Activated naive CD4-positive, alpha-beta T cell treated with anti-CD3 and anti-CD28 coated beads, Interleukin-2, amount 50 U/mL, for 16 hours (primary cell): ENCODE results near the gene AAGAB.
"Not testable (repeated sequence)": the region's sequence is repeated elsewhere in the genome, so short reads cannot be mapped to it uniquely, and the experiment has no call there.

ENCODE experiments used
- DNase-seq: peaks from one replicate; pipeline ENCODE4 v3.0.0-alpha.2; 2020

AAGAB gene

DNA sequence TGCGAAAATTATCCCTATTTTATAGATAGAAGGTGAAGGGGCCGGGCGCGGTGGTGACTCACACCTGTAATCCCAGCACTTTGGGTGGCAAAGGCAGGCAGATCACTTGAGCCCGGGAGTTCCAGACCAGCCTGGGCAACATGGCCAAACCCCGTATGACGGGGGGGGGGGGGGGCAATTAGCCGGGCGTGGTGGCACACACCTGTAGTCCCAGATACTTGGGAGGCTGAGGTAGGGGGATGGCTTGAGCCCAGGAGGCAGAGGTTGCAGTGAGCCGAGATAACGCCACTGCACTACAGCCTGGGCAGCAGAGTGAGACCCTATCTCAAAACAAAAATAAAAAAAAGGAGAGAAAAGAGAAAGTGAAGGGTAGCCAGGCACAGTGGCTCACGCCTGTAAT is 1.4 kb downstream of the AAGAB start:
- no peak for DNase-seq

DNA sequence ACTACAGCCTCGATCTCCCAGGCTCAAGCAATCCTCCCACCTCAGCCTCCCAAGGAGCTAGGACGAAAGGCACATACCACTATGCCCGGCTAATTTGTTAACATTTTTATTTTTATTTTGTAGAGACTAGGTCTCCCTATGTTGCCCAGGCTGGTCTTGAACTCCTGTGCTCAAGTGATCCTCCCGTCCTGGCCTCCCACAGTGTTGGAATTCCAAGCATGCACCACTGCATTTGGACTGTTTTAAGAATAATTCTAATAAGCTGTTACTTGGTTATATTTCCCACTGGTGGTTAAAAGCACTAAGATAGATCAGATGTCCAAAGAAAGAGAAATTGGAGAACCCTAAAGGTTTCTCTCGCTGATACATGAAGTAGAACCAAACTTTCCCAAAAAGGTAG is 3.1 kb downstream of the AAGAB start:
- no peak for DNase-seq

DNA sequence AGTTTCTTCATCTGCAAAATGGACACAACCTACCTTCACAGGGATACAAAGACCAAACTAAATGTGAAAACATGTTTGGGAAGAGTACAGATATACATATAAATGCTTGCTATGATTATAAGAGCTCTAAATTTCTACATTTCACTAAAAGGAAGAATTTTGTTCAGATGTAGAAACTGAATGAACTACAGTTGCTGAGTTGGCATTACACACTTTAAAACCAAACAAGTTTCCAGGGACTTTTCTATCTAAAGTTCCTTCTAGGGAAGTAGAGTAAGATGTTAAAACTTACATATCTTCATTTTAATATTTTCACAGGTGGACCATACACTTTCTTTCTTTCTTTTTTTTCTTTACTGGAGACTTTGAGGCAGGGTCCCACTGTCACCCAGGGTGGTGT is 4.6 kb downstream of the AAGAB start:
- no peak for DNase-seq

DNA sequence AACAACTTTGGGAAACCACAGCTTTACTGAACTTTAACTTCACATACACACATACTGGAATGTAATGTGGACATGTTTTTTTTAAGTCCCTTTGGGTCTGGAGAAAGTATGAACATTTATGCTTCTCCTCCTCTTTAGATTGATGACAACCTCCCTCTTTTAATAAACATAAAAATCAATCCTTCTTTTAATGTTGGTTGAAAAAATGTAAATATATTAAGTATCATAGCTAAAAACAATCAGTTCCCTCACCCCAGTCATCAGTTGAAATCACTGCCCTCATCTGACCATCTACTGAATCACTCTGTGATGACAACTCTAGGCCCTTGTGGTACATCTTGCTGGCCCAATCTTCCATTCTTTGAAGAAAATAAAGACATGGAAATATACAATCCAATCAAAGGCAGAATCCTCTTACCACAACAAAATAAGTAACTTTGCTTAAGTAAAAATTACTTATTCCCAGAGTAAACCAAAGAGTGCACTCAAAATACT is 6.4 kb downstream of the AAGAB start:
- no peak for DNase-seq

DNA sequence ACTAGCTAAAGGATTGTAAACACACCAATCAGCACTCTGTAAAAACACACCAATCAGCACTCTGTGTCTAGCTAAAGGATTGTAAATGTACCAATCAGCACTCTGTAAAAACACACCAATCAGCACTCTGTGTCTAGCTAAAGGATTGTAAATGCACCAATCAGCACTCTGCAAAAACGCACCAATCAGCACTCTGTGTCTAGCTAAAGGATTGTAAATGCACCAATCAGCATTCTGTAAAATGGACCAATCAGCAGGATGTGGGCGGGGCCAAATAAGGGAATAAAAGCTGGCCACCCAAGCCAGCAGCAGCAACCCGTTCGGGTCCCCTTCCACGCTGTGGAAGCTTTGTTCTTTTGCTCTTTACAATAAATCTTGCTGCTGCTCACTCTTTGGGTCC is 7.9 kb downstream of the AAGAB start:
- not testable (repeated sequence) for DNase-seq

DNA sequence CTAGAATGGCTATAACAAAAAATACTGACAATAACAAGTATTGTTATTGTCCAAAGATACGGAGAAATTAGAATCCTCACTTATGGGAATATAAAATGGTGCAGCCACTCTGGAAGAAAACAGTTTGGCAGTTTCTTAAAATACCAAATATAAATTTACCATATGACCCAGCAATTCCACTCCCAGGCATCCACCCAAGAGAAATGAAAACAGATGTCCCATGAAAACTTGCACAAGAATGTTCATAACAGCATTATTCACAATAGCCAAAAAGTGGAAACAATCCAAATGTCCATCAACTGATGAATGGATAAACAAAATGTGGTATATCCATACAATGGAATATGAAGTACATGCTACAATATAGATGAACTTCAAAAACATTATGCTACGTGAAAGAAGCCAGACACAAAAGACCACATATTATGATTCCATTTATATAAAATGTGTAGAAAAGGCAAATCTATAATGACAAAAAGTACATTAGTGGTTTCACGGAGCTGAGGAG is 9.4 kb downstream of the AAGAB start:
- DNase-seq = no peak

DNA sequence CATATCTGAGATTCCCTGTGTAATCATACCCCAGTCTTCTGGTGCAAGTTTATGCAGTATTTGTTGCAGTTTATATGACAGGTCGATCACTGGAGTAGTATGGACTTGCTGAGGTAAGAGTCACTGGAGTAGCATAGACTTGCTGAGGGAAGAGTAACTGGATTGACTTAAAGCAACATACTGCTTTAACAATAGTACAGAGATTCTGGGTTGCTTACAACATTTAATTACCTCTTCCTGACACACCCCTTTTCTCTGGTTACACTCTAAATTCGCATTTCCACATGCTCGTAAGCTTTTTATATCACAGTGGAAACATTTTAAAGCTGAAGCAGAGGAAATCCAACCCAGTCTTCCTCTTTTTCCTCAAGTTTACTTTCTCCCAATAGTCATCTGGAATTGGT is 11.8 kb downstream of the AAGAB start:
- DNase-seq = no peak

DNA sequence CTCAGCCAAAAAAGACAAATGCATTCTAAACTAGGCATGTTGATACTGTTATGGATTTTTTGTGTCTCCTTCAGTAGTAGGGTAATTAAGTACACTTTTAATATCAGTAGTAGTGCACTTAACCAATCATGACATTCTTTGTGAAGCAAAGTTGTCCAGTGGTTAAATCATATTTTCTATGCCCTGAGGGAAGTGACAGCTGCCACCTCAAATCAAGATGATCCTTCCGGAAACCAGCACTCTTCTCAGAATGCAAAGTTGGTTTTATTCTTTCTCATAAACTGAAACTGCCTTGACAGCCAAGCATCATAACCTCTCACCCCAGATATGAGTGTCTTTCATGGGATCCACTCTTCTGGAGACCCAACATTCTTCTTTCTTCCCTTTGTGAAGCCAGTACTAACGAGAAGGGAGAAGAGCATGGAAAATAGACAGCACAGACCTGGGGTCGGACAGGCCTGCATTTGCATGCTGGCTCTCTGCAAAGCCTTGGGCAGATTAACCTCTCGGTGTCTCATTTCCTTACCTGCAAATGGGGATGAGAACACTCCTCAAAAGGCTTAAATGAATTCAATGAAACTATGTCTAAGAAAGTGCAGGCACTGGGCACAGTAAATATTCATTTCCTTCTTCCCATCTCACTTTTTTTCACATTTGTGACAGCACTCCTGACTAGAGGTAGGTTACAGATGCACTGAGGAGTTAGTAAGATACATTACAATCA is 13.2 kb downstream of the AAGAB start:
- no peak for DNase-seq

DNA sequence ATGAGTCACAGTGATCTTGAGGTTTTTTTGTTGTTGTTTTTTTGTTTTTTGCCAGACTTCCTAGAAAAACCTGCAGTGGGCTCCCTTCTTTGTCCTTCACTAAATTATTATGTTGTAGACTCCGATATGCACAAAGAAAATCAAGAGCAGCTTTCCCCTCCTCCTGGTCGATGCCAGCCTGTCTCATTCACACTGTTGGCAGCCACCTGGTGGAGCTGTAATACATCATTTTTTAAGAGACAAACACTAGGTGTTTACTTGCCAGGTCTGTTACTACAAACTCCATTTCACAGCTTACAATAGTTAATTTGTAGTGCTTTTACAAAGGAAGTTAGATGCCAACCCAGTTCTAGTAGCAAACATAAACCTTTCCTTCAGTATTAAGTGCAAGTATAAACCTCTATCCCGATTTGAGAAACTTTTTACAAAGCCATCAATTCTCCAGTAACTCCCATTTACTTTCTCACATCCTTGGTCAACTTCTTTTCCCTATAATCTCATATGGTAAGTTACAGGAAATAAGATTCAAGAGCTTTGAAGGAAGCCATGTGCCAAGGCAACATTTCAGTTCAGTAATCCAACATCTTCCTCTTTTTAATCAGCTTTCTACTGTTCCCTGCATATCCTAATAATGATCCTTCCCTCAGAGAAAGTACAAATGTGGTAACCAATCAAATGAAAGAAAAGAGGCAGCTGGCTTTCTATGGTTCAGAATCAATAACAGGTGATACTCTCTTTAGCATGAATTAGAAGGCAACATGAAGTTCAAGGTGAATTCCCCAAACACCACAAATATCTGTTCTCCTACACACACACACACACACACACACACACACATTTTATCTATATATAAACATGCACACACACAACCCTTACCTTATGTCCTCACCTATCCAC is 14.0 kb downstream of the AAGAB start:
- DNase-seq = no peak

DNA sequence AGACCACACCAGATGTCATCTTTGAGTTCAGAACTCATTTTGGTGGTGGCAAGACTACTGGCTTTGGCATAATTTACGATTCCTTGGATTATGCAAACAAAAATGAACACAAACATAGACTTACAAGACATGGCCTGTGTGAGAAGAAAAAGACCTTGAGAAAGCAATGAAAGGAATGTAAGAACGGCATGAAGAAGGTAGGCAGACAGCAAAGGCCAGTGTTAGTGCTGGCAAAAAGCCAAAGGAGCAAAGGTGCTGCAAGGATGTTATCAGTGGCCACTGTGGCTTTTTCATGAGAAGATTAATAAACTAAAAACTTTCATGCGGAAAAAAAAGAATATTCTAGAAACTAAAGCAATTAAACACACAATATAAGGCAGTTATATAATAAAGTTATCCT is 21.9 kb downstream of the AAGAB start:
- no peak for DNase-seq

DNA sequence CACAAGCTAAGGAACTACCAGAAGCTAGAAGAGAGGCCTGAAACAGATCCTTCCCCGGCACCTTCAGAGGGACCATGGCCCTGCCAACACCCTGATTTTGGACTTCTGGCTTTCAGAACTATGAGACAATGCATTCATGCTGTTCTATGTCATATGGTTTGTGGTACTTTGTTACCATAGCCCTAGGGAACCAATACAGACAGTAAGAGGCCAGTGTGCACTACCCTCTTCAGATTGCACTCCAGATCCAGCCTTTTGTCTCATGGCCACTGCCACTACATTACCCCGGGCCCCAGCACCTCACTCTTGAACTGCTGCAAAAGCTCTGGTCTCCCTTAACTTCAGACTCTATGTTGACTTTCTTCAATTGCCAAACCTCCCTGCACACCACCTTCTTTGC is 24.0 kb downstream of the AAGAB start:
- no peak for DNase-seq

DNA sequence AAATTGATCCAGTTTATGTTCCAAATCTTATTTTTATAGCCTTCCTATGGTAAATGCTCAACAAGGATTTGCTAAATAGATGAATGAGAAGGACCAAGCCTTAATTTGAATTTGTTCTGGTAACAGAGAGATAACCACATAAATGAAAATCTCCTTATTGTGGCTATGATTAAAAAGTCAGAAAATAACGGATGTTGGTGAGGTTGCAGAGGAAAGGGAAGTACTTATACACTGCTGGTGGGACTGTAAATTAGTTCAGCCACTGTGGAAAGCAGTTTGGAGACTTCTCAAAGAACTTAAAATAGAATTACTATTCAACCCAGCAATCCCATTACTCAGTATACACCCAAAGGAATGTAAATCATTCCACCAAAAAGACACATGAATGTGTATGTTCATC is 26.2 kb downstream of the AAGAB start:
- no peak for DNase-seq

DNA sequence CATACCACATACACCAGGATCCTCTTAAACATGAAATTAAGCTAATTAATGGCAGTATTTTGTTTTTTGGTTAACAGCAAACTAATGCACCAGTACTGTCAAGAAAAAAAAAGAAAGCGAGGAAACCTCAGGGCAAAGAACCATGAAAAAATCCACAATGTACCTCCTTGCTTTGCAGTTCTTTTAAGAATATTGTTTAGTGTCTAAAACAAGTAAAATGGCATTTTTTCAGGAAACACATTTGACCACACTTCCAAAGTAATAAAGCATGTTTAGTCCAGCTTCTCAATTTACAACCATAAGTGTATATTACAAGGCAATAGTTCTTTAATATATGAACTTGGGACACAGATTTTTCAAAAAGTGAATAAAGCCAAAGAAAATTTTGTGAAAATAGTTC is 26.6 kb downstream of the AAGAB start:
- no peak for DNase-seq

DNA sequence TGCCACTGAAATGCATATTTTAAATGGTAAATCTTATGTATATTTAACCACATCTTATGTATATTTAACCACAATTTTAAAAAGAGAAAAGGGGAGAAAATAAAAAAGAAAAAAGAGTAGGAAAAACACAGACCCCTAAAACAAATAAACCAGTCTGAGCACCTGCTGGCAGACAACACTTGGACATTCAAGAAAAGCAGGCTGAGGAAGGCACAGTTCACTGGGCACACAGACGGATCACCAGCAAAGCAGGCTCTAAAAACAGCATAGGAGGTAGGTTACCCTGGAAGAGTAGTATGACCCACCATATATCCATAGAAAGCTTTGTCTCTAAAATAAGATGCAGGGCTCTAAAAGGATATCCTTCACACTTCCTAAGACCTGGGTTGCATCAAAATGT is 27.0 kb downstream of the AAGAB start:
- DNase-seq = no peak

DNA sequence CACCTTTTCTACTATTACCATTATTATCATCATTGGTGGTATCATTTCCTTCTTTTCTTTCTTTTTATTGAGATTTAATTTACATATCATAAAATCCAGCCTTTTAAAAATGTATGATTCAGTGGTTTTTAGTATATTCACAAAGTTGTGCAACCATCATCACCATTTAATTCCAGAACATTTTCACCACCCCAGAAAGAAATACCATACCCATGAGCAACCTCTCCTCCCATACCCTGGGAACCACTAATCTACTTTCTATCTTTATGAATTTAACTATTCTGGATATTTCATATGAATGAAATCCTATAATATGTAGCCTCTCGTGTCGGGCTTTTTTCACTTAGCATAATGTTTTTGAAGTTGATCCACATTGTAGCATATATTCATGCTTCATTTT is 29.1 kb downstream of the AAGAB start:
- DNase-seq = no peak

DNA sequence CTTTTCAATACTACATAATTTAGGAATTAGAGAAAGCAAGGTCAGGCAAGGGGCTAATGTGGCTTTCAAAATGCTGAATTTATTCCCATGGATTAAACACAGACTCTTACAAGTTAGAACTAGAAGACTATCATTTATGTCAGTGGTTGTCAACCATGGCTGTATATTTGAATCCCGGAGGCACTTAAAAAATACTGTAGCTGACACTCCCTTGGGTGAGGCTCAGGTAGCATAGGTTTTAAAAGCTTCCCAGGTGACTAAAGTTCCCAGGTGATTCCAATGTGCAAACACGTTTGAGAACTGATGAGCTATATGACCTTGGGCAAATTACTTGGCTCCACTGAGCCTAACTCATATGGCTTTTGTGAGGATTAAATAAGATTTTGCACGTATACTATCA is 29.6 kb downstream of the AAGAB start:
- DNase-seq = no peak

DNA sequence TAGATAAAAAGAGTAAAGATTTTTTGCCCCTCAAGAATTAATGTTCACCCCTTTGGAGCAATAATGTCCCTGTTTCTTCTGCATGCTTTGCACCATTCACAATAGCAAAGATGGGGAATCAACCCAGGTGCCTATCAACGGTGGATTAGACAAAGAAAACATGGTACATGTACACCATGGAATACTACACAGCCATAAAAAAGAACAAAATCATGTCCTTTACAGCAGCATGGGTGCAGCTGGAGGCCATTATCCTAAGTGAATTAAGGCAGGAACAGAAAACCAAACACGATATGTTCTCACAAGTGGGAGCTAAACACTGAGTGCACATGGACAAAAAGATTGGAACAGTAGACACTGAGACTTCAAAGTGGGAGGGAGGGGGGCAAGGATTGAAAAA is 35.2 kb downstream of the AAGAB start:
- no peak for DNase-seq

DNA sequence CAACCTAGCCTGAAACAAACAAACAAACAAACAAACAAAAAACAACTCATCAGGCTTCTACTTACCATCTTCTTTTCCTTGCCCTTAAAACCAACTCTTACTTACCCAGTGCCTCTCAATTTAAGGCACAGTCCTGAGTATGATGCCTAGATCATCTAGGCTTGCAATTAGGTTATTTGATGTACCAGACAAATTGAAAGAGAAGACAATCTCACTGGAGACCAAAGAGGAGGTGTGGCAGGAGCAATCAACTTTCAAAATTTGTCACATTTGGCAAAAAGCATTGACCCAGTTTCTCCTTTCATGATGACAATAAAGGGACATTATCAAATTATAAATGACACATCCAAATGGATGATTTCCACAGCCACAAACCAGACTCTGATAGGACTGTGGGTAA is 36.0 kb downstream of the AAGAB start:
- DNase-seq = no peak

DNA sequence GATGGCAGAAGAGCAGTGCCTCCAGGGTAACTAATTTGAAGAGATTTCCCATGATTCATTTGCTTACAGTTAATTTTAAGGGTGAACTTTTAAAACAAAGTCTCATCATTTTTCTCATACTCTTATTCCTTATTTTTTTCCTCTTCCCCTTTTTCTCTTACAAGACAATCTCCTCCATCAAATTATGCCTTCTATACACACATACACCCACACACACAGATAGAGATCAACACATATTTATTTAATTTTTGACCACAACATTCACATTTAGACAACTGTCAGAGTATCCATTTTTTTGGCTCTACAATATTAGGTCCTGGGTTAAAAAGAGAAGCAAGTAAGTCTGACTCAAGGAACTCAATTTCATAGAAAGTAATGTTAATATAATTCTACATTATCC is 37.6 kb downstream of the AAGAB start:
- no peak for DNase-seq

DNA sequence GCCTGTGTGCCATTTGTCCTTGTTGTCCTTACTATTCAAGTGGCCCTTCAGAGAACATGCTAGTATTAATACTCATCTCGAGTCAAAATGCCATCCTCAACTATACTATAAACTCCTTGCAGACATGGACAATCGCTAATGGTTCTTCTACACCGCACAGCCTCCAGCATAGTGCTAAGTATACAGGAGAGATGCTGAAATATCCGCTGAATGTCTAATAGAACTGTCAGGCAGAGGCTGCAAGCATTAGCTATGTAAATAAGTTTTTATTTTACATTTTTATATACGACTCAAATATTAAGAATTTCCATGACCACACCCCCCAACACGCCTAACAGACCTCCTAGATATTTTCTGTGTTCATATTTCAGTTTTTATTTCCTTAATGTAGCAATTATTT is 39.4 kb downstream of the AAGAB start:
- no peak for DNase-seq

DNA sequence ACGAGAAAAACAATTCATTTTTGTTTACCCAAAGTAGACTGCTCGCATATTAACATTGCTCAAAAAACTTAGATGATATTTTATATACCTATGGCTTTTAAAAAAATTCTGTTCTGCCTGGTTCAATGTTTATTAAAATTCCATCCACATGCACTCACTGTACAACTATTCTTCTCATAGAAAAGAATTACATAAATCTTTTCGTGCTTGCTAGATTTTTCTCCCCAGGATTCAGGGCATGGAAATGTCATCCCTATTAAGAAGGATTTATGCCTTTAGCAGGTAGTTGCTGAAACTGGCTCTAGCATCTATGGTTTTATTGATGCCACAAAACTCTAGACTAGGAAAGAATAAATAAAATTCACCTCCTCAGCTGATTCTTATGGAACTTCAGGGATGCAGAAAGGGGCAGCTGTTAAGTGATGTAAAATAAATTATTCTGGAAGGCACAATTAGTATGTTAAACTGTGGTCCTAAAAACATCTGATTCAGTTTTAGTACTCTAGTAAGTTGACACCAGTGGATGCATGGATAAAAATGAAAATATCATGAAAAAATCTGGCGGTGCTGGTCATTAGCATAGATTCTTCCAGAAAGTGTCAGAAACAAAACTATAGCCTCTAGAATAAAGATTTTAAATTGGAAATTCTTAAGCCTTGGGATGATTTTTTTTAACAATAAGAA is 41.6 kb downstream of the AAGAB start:
- DNase-seq = no peak

DNA sequence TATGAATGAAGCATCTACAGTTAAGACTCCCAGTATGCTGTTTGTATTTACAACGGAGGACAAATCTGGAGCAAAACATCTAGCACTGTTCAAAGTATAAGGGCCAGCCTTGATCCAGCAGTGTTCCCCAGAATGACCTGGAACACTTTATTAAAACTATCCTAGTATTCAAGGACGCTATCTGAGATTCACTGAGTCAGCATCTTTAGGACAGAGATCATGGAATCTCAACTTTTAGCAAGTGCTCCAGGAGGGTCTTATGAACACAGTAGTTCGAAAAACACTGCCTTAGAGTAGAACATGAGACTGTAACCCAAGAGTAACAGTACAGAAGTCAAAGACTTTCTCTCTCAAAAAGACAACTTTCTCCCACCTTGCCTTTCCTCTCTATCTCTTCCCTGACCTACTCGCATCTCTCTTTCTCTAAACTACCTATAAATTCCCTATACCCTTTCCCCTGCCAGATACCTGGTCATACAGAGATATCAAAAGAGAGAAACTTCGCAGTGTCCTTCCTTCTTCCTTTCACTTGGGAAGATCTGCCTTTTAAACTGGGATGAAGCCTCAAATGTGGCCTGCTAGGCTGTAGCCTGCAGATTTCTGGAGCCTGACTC is 43.8 kb downstream of the AAGAB start:
- no peak for DNase-seq

DNA sequence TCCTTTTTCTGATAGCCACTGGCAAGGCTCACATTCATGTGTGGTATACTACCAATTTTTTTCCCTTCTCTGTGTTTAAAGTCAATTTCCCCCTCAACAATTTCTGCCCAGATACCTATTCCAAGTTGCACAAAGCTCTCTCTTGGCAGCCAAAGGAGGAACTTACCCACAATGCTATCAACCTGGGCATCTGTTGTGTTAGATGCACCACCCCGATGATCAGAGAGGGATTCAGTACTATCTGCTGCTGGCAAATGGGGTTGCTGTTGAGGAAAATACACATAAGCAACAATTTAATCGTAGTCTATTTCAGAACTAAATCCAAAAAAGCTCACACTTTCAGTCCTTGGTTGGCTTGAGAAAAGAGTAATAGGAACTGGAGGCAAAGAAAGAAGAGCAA is 46.1 kb downstream of the AAGAB start:
- no peak for DNase-seq
